Endothelial cell of umbilical vein (primary cell): Measurements from ENCODE around the gene KSR1. TPM values are rescaled to one million over a fixed set of nuclear protein-coding genes. Genes with fewer than 3 reads are reported as not detected.
A peak's percentile ranks its signal among the peaks of the same experiment; 100 is the strongest.

Experiments
- BruUV-seq: library from RNA; stranded (reverse); fragments of 400-500 nt; replicated peaks from 2 replicates; lab custom pipeline; 2021; lab: Mats Ljungman, UMichigan
- CTCF ChIA-PET: fragments of 300-600, 350-600 bp; sonication (Branson Sonifier 250); formaldehyde crosslinking; loops from one replicate; lab custom pipeline; 2021; ENCODE audit warnings: antibody characterized with exemption, inconsistent platforms; lab: Charles Lee
- POLR2A ChIA-PET: fragments of 300-600, 350-600 bp; sonication (Branson Sonifier 250); formaldehyde crosslinking; loops from one replicate; lab custom pipeline; 2021; ENCODE audit warnings: antibody characterized with exemption, inconsistent platforms; lab: Charles Lee
- DNase-seq: peaks from one replicate; pipeline ENCODE4 v3.0.0-alpha.2; 2011; ENCODE audit warnings: low read depth, low spot score
- FAIRE-seq: peaks from 2 replicates; lab custom pipeline; 2011; peaks lifted over from hg19 to GRCh38; lab: Jason Lieb, UNC
- H2AFZ ChIP-seq: 2 replicates; pipeline ENCODE4 v1.6.0; 2012; ENCODE audit warnings: low read depth, low read length, control low read depth, inconsistent platforms
- H3K27ac ChIP-seq: 2 replicates; pipeline ENCODE4 v1.5.1; 2011; ENCODE audit warnings: low read depth, mild to moderate bottlenecking, control low read depth, low read length, moderate library complexity; ENCODE audit not compliant: insufficient read depth
- H3K27me3 ChIP-seq, 2 experiments: 2 replicates each; pipeline versions ENCODE4 v1.6.0 to v1.6.1; 2011; ENCODE audit warnings: low read length in 2 of 2, mixed read lengths in 1 of 2; ENCODE audit not compliant: control insufficient read depth in 2 of 2, insufficient read depth in 2 of 2
- H3K36me3 ChIP-seq, 2 experiments: 2 replicates in 1 of 2; 3 replicates in 1 of 2; pipeline ENCODE4 v1.5.1; 2011; ENCODE audit warnings: low read length in 2 of 2, mild to moderate bottlenecking in 1 of 2, moderate library complexity in 1 of 2; ENCODE audit not compliant: control insufficient read depth in 2 of 2, insufficient read depth in 2 of 2; ENCODE audit errors: extremely low read depth in 1 of 2
- H3K4me1 ChIP-seq: 3 replicates; pipeline ENCODE4 v1.5.1; 2011; ENCODE audit warnings: mild to moderate bottlenecking, low read length; ENCODE audit not compliant: control insufficient read depth, insufficient read depth; ENCODE audit errors: extremely low read depth
- H3K4me2 ChIP-seq: 2 replicates; pipeline ENCODE4 v1.6.1; 2011; ENCODE audit warnings: low read length, control low read depth, mixed read lengths; ENCODE audit not compliant: insufficient read depth
- H3K4me3 ChIP-seq, 3 experiments: fragments of 200-600 bp in 1 of 3; sonication (generic), shearing (Covaris generic) in 1 of 3; replicated peaks in 1 of 3; 2 replicates each; pipeline ENCODE4 v1.5.1; 2011 to 2016; ENCODE audit warnings: control low read depth in 3 of 3, low read length in 3 of 3, mild to moderate bottlenecking in 2 of 3, inconsistent platforms in 1 of 3, low read depth in 1 of 3, moderate library complexity in 1 of 3; ENCODE audit not compliant: insufficient read depth in 1 of 3
- H3K79me2 ChIP-seq: 2 replicates; pipeline ENCODE4 v1.6.0; 2012; ENCODE audit warnings: low read length, inconsistent platforms; ENCODE audit not compliant: control insufficient read depth, insufficient read depth
- H3K9ac ChIP-seq: replicated peaks from 2 replicates; pipeline ENCODE3; 2011; ENCODE audit warnings: low read length, control low read depth; ENCODE audit not compliant: insufficient read depth; ENCODE audit errors: extremely low read depth
- H3K9me1 ChIP-seq: replicated peaks from 3 replicates; pipeline ENCODE4 v1.6.0; 2011; ENCODE audit warnings: mild to moderate bottlenecking, low read length; ENCODE audit not compliant: control insufficient read depth, insufficient read depth; ENCODE audit errors: extremely low read depth
- H3K9me3 ChIP-seq: replicated peaks from 2 replicates; pipeline ENCODE4 v1.5.1; 2012; ENCODE audit warnings: low read length, inconsistent platforms; ENCODE audit not compliant: control insufficient read depth, insufficient read depth
- H4K20me1 ChIP-seq: replicated peaks from 2 replicates; pipeline ENCODE3; 2011; ENCODE audit warnings: mild to moderate bottlenecking, low read length; ENCODE audit not compliant: control insufficient read depth, insufficient read depth; ENCODE audit errors: extremely low read depth
- EZH2 ChIP-seq: IDR thresholded peaks from 2 replicates; pipeline ENCODE4 v1.6.1; 2012; ENCODE audit warnings: borderline replicate concordance, low read depth, mild to moderate bottlenecking, moderate library complexity, low read length, inconsistent platforms; ENCODE audit not compliant: severe bottlenecking
- FOS ChIP-seq: IDR thresholded peaks from 2 replicates; pipeline ENCODE4 v1.6.1; 2011; ENCODE audit warnings: mild to moderate bottlenecking, low read length, moderate library complexity, borderline replicate concordance; ENCODE audit not compliant: insufficient read depth
- GATA2 ChIP-seq: IDR thresholded peaks from 2 replicates; pipeline ENCODE4 v1.7.0; 2011; ENCODE audit warnings: low read depth, mild to moderate bottlenecking, moderate library complexity, mixed read lengths, low read length; ENCODE audit not compliant: insufficient read length, insufficient read depth
- JUN ChIP-seq: IDR thresholded peaks from 2 replicates; pipeline ENCODE4 v1.6.1; 2011; ENCODE audit warnings: borderline replicate concordance, low read depth; ENCODE audit not compliant: insufficient read length, insufficient read depth
- MYC ChIP-seq: IDR thresholded peaks from one replicate; pipeline ENCODE4 v1.6.1; 2011; ENCODE audit warnings: mild to moderate bottlenecking, low read depth, low read length
- POLR2A ChIP-seq: IDR thresholded peaks from 2 replicates; pipeline ENCODE4 v1.6.1; 2012; ENCODE audit warnings: low read depth, mild to moderate bottlenecking, control low read depth, low read length
- POLR2AphosphoS5 ChIP-seq: IDR thresholded peaks from 2 replicates; pipeline ENCODE4 v1.6.1; 2012; ENCODE audit warnings: low read depth, mild to moderate bottlenecking, control low read depth, low read length, moderate library complexity; ENCODE audit not compliant: insufficient read depth
- dilution Hi-C: fragments of 300-500 bp; cut with MboI; formaldehyde crosslinking; loops from one replicate; pipeline ENCODE4 v1.15.0; 2019; ENCODE audit warnings: low sequenced_read_pairs; ENCODE audit not compliant: extremely low pct_ligation_motif_present
- intact Hi-C: fragments of 100-400 bp; cut with micrococcal nuclease; formaldehyde crosslinking; loops from one replicate; pipeline ENCODE4 v1.10.0; 2022
- polyA plus RNA-seq, 4 experiments: library from polyadenylated mRNA; depleted of rRNA in 3 of 4; stranded (reverse) in 3 of 4; unstranded in 1 of 4; fragments of >200 nt; gene quantifications; 2 replicates each; pipeline versions ENCODE4 v1.2.1 to v1.2.3, GENCODE V29; 2011 to 2012; ENCODE audit warnings: missing spikeins in 1 of 4
- total RNA-seq: library from RNA; stranded (reverse); gene quantifications from 2 replicates; pipeline ENCODE4 v1.2.3, GENCODE V29; 2021
- TF ChIP-seq, protein P1 (sequence below): IDR thresholded peaks from 2 replicates; pipeline ENCODE4 v1.6.1; 2011; ENCODE audit not compliant: insufficient read depth, insufficient read length
- TF ChIP-seq, protein P2 (sequence below), 2 donors: IDR thresholded peaks; 1 replicate in 1 of 2; 2 replicates in 1 of 2; pipeline ENCODE4 v1.5.1; 2011; ENCODE audit warnings: low read length in 2 of 2, mild to moderate bottlenecking in 2 of 2, moderate library complexity in 2 of 2, control low read depth in 1 of 2, inconsistent platforms in 1 of 2, low read depth in 1 of 2; ENCODE audit not compliant: insufficient read depth in 1 of 2; ENCODE audit errors: extremely low read depth in 1 of 2

KSR1 gene
- total and polyA plus RNA-seq, 2 donors (not counting 3 experiments of a cell fraction or from before 2014, with no cell fraction given), result 35.4 to 80.2 TPM

DNA sequence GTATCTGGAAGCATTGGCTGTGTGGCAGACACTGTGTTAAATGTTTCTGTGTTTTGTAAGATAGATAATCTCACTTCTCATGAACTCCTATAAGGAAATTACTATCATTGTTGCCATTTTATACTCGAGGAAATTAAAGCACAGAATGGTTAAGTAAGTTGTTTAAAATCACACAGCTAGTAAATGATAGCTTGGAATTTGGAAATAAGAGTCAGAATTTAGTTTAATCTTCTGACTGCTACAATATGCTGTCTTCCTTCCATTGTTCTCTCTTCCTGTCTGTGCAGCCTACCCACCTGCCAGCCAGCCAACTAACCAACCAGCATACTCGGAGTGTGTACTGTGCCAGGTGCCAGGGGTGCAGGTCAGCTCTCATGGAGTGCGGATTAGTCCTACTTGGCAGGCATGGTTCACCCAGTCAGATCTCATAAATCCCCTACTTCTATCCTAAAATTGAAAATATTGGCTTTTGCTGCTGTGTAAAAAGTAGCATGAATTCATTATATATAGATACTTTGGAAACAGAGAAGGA, 94.8 kb downstream of the KSR1 start:
- Histone ChIP-seq H3K9me1 (no peaks in the 10 kb centered on the region), H3K9ac (no peak overlapping the region), H3K36me3 (no peaks in the 10 kb centered on the region), H3K27ac (peak overlapping the region; percentile 18), H3K9me3 (no peaks in the 10 kb centered on the region), H3K4me2 (peak overlapping the region; percentile 57), H3K4me3 (no peak overlapping the region), H4K20me1 (no peaks in the 10 kb centered on the region), H3K4me1 (peaks cover 25% of the 10 kb centered on the region), H3K27me3 (no peaks in the 10 kb centered on the region), H2AFZ (no peak overlapping the region), H3K79me2 (no peaks in the 10 kb centered on the region)
- FAIRE-seq, result peak; percentile 90
- ChIA-PET CTCF (interaction anchor here (0.7 to 3.2 kb wide), 6 partner anchors 9 to 197 kb away, joined by 3 to 13 read pairs (median 5); partner anchors contain the start of gene KSR1), POLR2A (no interaction called here)
- intact Hi-C loops (no loop called here), dilution Hi-C loops (loop anchor here (25.0 kb wide), 1 partner anchor 114 kb away; no protein-coding TSS in a partner anchor)
- no TSS peak for BruUV-seq
- peak; percentile 84 for DNase-seq
- TF ChIP-seq, protein P1, sequence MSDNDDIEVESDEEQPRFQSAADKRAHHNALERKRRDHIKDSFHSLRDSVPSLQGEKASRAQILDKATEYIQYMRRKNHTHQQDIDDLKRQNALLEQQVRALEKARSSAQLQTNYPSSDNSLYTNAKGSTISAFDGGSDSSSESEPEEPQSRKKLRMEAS, result no peak
- no peak for TF ChIP-seq MYC
- TF ChIP-seq EZH2, result no peak
- no peak for TF ChIP-seq POLR2A
- TF ChIP-seq JUN, result no peak
- no peak for TF ChIP-seq FOS
- TF ChIP-seq POLR2AphosphoS5, result no peak
- TF ChIP-seq, protein P2, sequence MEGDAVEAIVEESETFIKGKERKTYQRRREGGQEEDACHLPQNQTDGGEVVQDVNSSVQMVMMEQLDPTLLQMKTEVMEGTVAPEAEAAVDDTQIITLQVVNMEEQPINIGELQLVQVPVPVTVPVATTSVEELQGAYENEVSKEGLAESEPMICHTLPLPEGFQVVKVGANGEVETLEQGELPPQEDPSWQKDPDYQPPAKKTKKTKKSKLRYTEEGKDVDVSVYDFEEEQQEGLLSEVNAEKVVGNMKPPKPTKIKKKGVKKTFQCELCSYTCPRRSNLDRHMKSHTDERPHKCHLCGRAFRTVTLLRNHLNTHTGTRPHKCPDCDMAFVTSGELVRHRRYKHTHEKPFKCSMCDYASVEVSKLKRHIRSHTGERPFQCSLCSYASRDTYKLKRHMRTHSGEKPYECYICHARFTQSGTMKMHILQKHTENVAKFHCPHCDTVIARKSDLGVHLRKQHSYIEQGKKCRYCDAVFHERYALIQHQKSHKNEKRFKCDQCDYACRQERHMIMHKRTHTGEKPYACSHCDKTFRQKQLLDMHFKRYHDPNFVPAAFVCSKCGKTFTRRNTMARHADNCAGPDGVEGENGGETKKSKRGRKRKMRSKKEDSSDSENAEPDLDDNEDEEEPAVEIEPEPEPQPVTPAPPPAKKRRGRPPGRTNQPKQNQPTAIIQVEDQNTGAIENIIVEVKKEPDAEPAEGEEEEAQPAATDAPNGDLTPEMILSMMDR (IDR thresholded peaks at IDR 0.05; ENCODE audit: extremely low read depth in 1 of 2, insufficient read depth in 1 of 2, low read depth in 1 of 2, low read length in 2 of 2), result no peak
- no peak for TF ChIP-seq GATA2
